ENCODE results near the gene TRA2B. TPM values are rescaled to one million over a fixed set of nuclear protein-coding genes. Genes with fewer than 3 reads are reported as not detected.

TRA2B gene
- total RNA-seq, 2 experiments from 2014 or later, result 228 to 344 TPM

DNA sequence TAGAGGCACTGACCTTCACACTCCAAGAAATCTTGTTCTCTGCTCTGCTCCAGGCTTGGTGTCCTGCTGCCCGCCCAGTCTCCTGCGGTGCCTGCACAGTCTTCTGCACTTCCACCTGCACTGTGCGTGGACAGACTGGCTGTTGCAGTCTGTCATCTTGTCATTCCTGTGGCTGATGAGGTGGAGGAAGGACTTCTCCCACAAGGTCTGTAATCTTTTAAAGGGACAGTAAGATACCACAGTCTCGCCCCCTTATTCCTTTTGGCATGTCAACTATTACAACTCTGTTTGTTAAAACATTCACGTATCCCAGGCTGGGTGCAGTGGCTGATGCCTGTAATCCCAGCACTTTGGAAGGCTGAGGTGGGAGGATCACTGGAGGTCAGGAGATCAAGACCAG is 58.9 kb downstream of the TRA2B start:
- ChIA-PET CTCF (no interaction called here), POLR2A (no interaction called here)
- H3K27me3 Mint-ChIP-seq, result peaks cover 4% of the 10 kb centered on the region
- H3K36me3 Mint-ChIP-seq (ENCODE audit: low read depth), result no peaks in the 10 kb centered on the region
- DNase-seq (no peak), ATAC-seq (no peak)
- intact Hi-C loops (cut with DNase I, micrococcal nuclease), result no loop called here
- no peaks in the 10 kb centered on the region for H3K4me1 Mint-ChIP-seq
- no peak overlapping the region for H3K27ac Mint-ChIP-seq
- no peak overlapping the region for H3K4me3 Mint-ChIP-seq
- no peaks in the 10 kb centered on the region for H3K9me3 Mint-ChIP-seq (ENCODE audit: low read depth)

DNA sequence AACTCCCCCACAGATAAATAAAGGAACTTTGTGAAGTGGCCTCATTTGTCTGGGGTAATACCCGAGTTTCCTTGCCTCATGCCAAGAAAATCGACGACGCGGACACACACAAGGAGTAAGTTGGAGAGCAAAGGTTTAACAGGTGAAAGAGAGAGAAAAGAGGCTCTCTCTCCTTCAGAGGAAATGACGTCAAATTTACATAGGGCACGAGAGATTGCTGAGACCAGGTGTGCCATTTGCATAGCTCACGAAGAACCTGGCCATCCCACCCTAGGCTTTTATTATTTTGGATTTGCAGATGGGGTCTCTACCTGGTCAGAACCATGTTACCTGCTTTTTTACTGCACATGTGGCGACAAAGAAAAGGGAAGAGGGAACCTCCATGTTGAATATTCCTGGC is 63.7 kb downstream of the TRA2B start:
- H3K36me3 Mint-ChIP-seq (ENCODE audit: low read depth), result no peaks in the 10 kb centered on the region
- H3K4me1 Mint-ChIP-seq, result no peaks in the 10 kb centered on the region
- no peak for ATAC-seq
- H3K27ac Mint-ChIP-seq, result no peak overlapping the region
- POLR2A ChIA-PET, result no interaction called here
- H3K27me3 Mint-ChIP-seq, result peaks cover 6% of the 10 kb centered on the region
- CTCF ChIA-PET, result no interaction called here
- intact Hi-C loops (cut with DNase I, micrococcal nuclease), result no loop called here
- no peak overlapping the region for H3K4me3 Mint-ChIP-seq
- no peak for DNase-seq
- no peaks in the 10 kb centered on the region for H3K9me3 Mint-ChIP-seq (ENCODE audit: low read depth)

GRCh38 chr3:185867650-185868049 is 70.2 kb downstream of the TRA2B start:
- no peak overlapping the region for H3K27ac Mint-ChIP-seq
- intact Hi-C loops (cut with DNase I, micrococcal nuclease), result no loop called here
- no peak for DNase-seq
- H3K4me1 Mint-ChIP-seq, result no peaks in the 10 kb centered on the region
- H3K4me3 Mint-ChIP-seq, result no peak overlapping the region
- ChIA-PET POLR2A (no interaction called here), CTCF (interaction anchor here (0.8 kb wide), 1 partner anchor 525 kb away, joined by 5 read pairs; no protein-coding TSS in a partner anchor)
- no peak for ATAC-seq
- peaks cover 10% of the 10 kb centered on the region for H3K27me3 Mint-ChIP-seq
- no peaks in the 10 kb centered on the region for H3K9me3 Mint-ChIP-seq (ENCODE audit: low read depth)
- no peaks in the 10 kb centered on the region for H3K36me3 Mint-ChIP-seq (ENCODE audit: low read depth)

GRCh38 chr3:185866995-185867394 is 70.8 kb downstream of the TRA2B start:
- ChIA-PET CTCF (interaction anchor here (0.8 to 1.3 kb wide), 2 partner anchors 10 to 525 kb away, joined by 4 to 5 read pairs; no protein-coding TSS in a partner anchor), POLR2A (no interaction called here)
- intact Hi-C loops (cut with DNase I, micrococcal nuclease), result no loop called here
- Mint-ChIP-seq H3K9me3 (ENCODE audit: low read depth) (no peaks in the 10 kb centered on the region), H3K27me3 (peaks cover 10% of the 10 kb centered on the region), H3K4me3 (no peak overlapping the region), H3K36me3 (ENCODE audit: low read depth) (no peaks in the 10 kb centered on the region), H3K4me1 (no peaks in the 10 kb centered on the region), H3K27ac (no peak overlapping the region)
- DNase-seq (no peak), ATAC-seq (no peak)

DNA sequence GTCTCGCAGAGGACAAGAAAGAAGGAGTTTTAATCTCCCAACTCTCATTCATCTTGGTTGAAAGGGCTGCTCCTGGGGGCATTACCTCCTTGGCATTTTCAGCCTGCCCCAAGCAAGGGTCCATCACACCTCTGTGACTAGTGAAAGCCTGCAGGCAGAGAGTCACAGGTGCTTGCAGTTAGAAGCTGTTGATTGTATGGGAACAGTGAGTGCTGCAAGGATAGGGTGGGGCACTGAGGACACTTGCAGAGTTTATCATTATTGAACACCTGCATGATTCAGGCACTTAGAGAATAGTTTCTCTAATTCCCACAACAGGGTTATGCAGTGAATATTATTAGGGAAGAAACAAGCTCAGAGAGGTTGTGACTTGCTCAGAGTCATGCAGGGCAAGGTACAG is 71.3 kb downstream of the TRA2B start:
- no peak overlapping the region for H3K4me3 Mint-ChIP-seq
- no peaks in the 10 kb centered on the region for H3K4me1 Mint-ChIP-seq
- peaks cover 10% of the 10 kb centered on the region for H3K27me3 Mint-ChIP-seq
- CTCF ChIA-PET, result interaction anchor here (0.8 to 1.3 kb wide), 2 partner anchors 10 to 524 kb away, joined by 4 to 5 read pairs; no protein-coding TSS in a partner anchor
- intact Hi-C loops (cut with DNase I, micrococcal nuclease), result no loop called here
- DNase-seq, result no peak
- no peak for ATAC-seq
- H3K27ac Mint-ChIP-seq, result no peak overlapping the region
- no peaks in the 10 kb centered on the region for H3K9me3 Mint-ChIP-seq (ENCODE audit: low read depth)
- H3K36me3 Mint-ChIP-seq (ENCODE audit: low read depth), result no peaks in the 10 kb centered on the region
- POLR2A ChIA-PET, result no interaction called here

Other genes starting within 250 kb of the TRA2B start
- under 1 TPM; 0.54 to 0.55 TPM for gene IGF2BP2, start 113.0 kb downstream of the TRA2B start, total RNA-seq
- 1 to 10 TPM in 1 of 2 experiments, under 1 TPM in 1; 0.83 to 1.4 TPM for gene ETV5, start 171.1 kb upstream of the TRA2B start, total RNA-seq

Measured in activated CD4-positive, alpha-beta T cell treated with anti-CD3 and anti-CD28 coated beads for 36 hours (primary cell).